ENCODE data around the gene FITM1. TPM values are rescaled to one million over a fixed set of nuclear protein-coding genes. Genes with fewer than 3 reads are reported as not detected.

Gene FITM1
- total RNA-seq, 2 donors from 2014 or later: 2.0 TPM; not detected in 1

- no peaks in the 10 kb centered on the region for H3K9me3 ChIP-seq
- intact Hi-C loops (cut with DNase I): no loop called here
- H3K4me1 ChIP-seq (replicated peaks): no peaks in the 10 kb centered on the region
- DNase-seq (ENCODE audit: low spot score): no peak
- no peak overlapping the region for H3K4me3 ChIP-seq
- H3K36me3 ChIP-seq: peaks cover 13 to 40% of the 10 kb centered on the region in 2 donors
- no peak for TF ChIP-seq POLR2AphosphoS5 (IDR thresholded peaks at IDR 0.05)
- no peak for TF ChIP-seq POLR2A (IDR thresholded peaks at IDR 0.05)
- no peak for TF ChIP-seq CTCF (IDR thresholded peaks at IDR 0.05)
- WGBS: 78% methylated on average over 9 of the region's 9 CpGs
- H3K27ac ChIP-seq: no peak overlapping the region
- no peaks in the 10 kb centered on the region for H3K27me3 ChIP-seq (replicated peaks; ENCODE audit: insufficient read depth)
Measured at GRCh38 chr14:24123424-24124417, 6.7 kb upstream of the FITM1 start.

- Histone ChIP-seq H3K4me3 (no peak overlapping the region), H3K4me1 (replicated peaks) (no peaks in the 10 kb centered on the region), H3K36me3 (peaks cover 0 to 15% of the 10 kb centered on the region in 2 donors), H3K27me3 (replicated peaks; ENCODE audit: insufficient read depth) (no peaks in the 10 kb centered on the region), H3K27ac (no peak overlapping the region), H3K9me3 (no peaks in the 10 kb centered on the region)
- intact Hi-C loops (cut with DNase I): no loop called here
- no peak for DNase-seq (ENCODE audit: low spot score)
- TF ChIP-seq CTCF (IDR thresholded peaks at IDR 0.05): no peak
- TF ChIP-seq POLR2AphosphoS5 (IDR thresholded peaks at IDR 0.05): no peak
- no peak for TF ChIP-seq POLR2A (IDR thresholded peaks at IDR 0.05)
Measured at GRCh38 chr14:24126939-24127338, 3.5 kb upstream of the FITM1 start.

GRCh38 chr14:24127673-24128072, 2.8 kb upstream of the FITM1 start:
- no peaks in the 10 kb centered on the region for H3K9me3 ChIP-seq
- no peak overlapping the region for H3K4me3 ChIP-seq
- H3K36me3 ChIP-seq: peaks cover 0 to 14% of the 10 kb centered on the region in 2 donors
- DNase-seq (ENCODE audit: low spot score): no peak
- H3K4me1 ChIP-seq (replicated peaks): no peaks in the 10 kb centered on the region
- TF ChIP-seq CTCF (IDR thresholded peaks at IDR 0.05): no peak
- TF ChIP-seq POLR2A (IDR thresholded peaks at IDR 0.05): no peak
- no peak for TF ChIP-seq POLR2AphosphoS5 (IDR thresholded peaks at IDR 0.05)
- H3K27ac ChIP-seq: no peak overlapping the region
- WGBS: 84% methylated on average over 2 of the region's 2 CpGs
- intact Hi-C loops (cut with DNase I): no loop called here
- H3K27me3 ChIP-seq (replicated peaks; ENCODE audit: insufficient read depth): no peaks in the 10 kb centered on the region

GRCh38 chr14:24129410-24129998, 955 bp upstream of the FITM1 start:
- WGBS: 85% methylated on average over 8 of the region's 8 CpGs
- H3K36me3 ChIP-seq: no peaks in the 10 kb centered on the region
- intact Hi-C loops (cut with DNase I): no loop called here
- H3K4me1 ChIP-seq (replicated peaks): no peaks in the 10 kb centered on the region
- no peaks in the 10 kb centered on the region for H3K27me3 ChIP-seq (replicated peaks; ENCODE audit: insufficient read depth)
- no peak overlapping the region for H3K27ac ChIP-seq
- no peak overlapping the region for H3K4me3 ChIP-seq
- DNase-seq (ENCODE audit: low spot score): no peak
- TF ChIP-seq POLR2AphosphoS5 (IDR thresholded peaks at IDR 0.05): no peak
- TF ChIP-seq CTCF (IDR thresholded peaks at IDR 0.05): no peak
- TF ChIP-seq POLR2A (IDR thresholded peaks at IDR 0.05): no peak
- H3K9me3 ChIP-seq: no peaks in the 10 kb centered on the region
